ENCODE data around the gene FRAS1. TPM values are rescaled to one million over a fixed set of nuclear protein-coding genes. Genes with fewer than 3 reads are reported as not detected.
"Not testable (repeated sequence)": the region's sequence is repeated elsewhere in the genome, so short reads cannot be mapped to it uniquely, and the experiment has no call there.

Gene FRAS1
- total and polyA plus RNA-seq, 2 of the 8 experiments (the other 6 are each of a cell fraction or from before 2014, with no cell fraction given), result 38.5 to 109 TPM

- not testable (repeated sequence) for H3K9ac ChIP-seq (replicated peaks in 1 of 4; ENCODE audit: extremely low read depth in 1 of 4, low read depth in 3 of 4, low read length in 3 of 4); H2BK15ac ChIP-seq (ENCODE audit: low read length)
Observed at GRCh38 chr4:78011003-78011402, 46.1 kb upstream of the FRAS1 start.

More at GRCh38 chr4:78011003-78011402, 46.1 kb upstream of the FRAS1 start:
- H3K79me1 ChIP-seq (ENCODE audit: low read depth, low read length); H3K36me3 ChIP-seq (ENCODE audit: control insufficient read depth in 2 of 4, insufficient read depth in 4 of 4, low read length in 3 of 4); H3K56ac ChIP-seq (replicated peaks; ENCODE audit: insufficient read length, low read depth, low read length); H3K79me2 ChIP-seq (ENCODE audit: control insufficient read depth in 1 of 2, insufficient read depth in 2 of 2, low read length in 2 of 2); H2BK20ac ChIP-seq (ENCODE audit: low read length); H2BK12ac ChIP-seq (ENCODE audit: low read depth, low read length); H4K5ac ChIP-seq (ENCODE audit: insufficient read length, low read depth, low read length); H3K4ac ChIP-seq (replicated peaks; ENCODE audit: insufficient read length, low read depth, low read length); H2BK5ac ChIP-seq (ENCODE audit: low read depth, low read length); H4K91ac ChIP-seq (replicated peaks; ENCODE audit: insufficient read length, low read length); H3K18ac ChIP-seq (ENCODE audit: extremely low read depth, low read length); H3K23me2 ChIP-seq (ENCODE audit: low read depth, low read length); H3K27ac ChIP-seq (ENCODE audit: low read depth, low read length); DNase-seq (ENCODE audit: low read depth in 1 of 2, low spot score in 2 of 2); H2AFZ ChIP-seq (ENCODE audit: low read length); H3K4me3 ChIP-seq (ENCODE audit: extremely low read depth in 1 of 4, insufficient read depth in 2 of 4, low read depth in 3 of 4, low read length in 4 of 4); H3K27me3 ChIP-seq (replicated peaks in 1 of 4; ENCODE audit: control insufficient read depth in 3 of 4, extremely low read depth in 1 of 4, insufficient read depth in 3 of 4, low read length in 3 of 4); H3K23ac ChIP-seq (ENCODE audit: insufficient read length); H2AK5ac ChIP-seq (ENCODE audit: low read depth, low read length); H2BK120ac ChIP-seq (replicated peaks; ENCODE audit: low read depth, low read length); H3K4me1 ChIP-seq (replicated peaks in 1 of 4; ENCODE audit: control insufficient read depth in 3 of 4, insufficient read depth in 4 of 4, low read length in 3 of 4); H3K4me2 ChIP-seq (ENCODE audit: insufficient read depth in 1 of 2, low read depth in 2 of 2, low read length in 2 of 2); H4K8ac ChIP-seq (ENCODE audit: extremely low read depth, insufficient read depth, low read length); FAIRE-seq; POLR2A ChIA-PET (ENCODE audit: partially characterized antibody); H4K20me1 ChIP-seq (replicated peaks in 1 of 2; ENCODE audit: control insufficient read depth in 1 of 2, insufficient read depth in 2 of 2, low read length in 2 of 2); H3K14ac ChIP-seq (ENCODE audit: insufficient read length): not testable (repeated sequence)
- CTCF ChIA-PET (ENCODE audit: partially characterized antibody), result interaction anchor here (1.2 kb wide), 2 partner anchors 17 to 48 kb away, joined by 3 to 4 read pairs; no protein-coding TSS in a partner anchor
- peaks cover 16 to 18% of the 10 kb centered on the region in 2 experiments for H3K9me3 ChIP-seq (ENCODE audit: insufficient read depth in 2 of 2, low read depth in 1 of 2, low read length in 1 of 2)
- WGBS, 2 experiments (ENCODE audit: extremely low coverage in 1 of 2, insufficient coverage in 1 of 2, insufficient read length in 1 of 2, insufficient replicate concordance in 2 of 2, low coverage in 1 of 2, low lambda C conversion rate in 2 of 2, missing lambda C conversion rate in 1 of 2), result 93% methylated on average over 5 of the region's 5 CpGs; no CpG with 5 or more reads in 1 of the 2 experiments

Data from H1 (cell line).